Astrocyte of the hippocampus (primary cell): ENCODE data around the gene RELN.
A peak's percentile ranks its signal among the peaks of the same experiment; 100 is the strongest.
"Not testable (repeated sequence)": the region's sequence is repeated elsewhere in the genome, so short reads cannot be mapped to it uniquely, and the experiment has no call there.

Experiments used
- DNase-seq: peaks from one replicate; pipeline ENCODE4 v3.0.0; 2011; ENCODE audit warnings: low read depth, low spot score

Gene RELN

DNA sequence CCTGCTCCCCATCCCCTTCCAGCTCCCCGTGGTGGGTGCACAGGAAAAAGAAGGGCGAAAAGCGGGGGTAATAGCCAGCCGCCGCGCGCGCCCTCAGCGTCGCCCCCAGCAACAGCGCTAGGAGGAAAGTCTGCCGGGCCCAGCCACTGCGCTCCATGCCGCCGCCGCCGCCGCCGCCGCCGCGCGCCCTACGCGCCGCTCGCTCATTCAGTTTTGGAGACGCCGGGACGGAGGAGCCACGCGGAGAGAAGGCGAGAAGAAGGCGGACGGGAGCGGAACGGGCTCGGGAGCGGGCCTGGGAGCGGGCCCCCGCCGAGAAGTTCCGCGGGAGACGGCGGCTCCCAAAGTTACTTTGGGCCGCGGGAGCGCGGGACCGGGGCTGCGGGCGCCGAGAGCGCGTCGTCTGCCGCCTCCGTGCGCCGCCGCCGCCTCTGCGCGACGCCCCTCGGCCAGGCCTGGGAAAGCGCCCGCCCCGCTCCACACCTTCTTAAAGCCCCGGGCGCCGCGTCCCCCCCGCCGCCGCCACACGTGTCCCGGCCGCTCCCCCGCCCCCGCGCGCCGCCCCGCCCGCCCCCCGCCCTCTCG lies at the start of gene RELN:
RELN (minus strand) TSS at position 459 of the 585 bp plus-strand sequence; CDS start at position 157, 302 bp downstream.
- DNase-seq = peak; percentile 66

DNA sequence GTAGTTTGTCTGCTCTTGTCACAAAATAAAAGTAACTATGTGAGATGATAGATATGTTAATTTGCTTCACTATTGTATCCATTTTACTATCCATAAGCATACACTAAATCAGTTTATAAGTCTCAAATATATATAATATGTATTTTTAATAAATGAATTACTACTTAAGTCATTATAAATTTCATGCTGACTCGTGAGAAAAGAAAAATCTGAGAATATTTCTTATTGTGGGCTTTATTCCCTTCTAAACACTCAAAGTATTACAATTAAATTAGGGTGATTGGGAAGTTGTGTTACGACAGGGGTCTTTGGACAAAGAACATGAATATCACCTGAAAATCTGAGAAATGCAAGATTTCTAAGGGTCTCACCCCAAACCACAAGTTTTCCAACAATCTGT lies 48.7 kb upstream of the RELN start:
- DNase-seq = no peak

DNA sequence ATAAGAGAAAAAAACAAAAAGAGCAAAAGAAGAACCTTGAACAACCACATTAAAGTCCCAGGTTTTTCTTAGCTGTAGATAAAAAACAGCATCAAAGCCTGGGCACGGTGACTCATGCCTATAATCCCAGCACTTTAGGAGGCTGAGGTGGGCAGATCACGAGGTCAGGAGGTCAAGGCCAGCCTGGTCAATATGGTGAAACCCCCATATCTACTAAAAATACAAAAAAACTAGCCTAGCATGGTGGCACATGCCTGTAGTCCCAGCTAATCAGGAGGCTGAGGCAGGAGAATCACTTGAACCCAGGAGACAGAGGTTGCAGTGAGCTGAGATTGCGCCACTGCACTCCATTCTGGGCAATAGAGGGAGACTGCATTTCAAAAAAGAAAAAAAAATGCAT lies 47.4 kb upstream of the RELN start:
- DNase-seq = not testable (repeated sequence)

DNA sequence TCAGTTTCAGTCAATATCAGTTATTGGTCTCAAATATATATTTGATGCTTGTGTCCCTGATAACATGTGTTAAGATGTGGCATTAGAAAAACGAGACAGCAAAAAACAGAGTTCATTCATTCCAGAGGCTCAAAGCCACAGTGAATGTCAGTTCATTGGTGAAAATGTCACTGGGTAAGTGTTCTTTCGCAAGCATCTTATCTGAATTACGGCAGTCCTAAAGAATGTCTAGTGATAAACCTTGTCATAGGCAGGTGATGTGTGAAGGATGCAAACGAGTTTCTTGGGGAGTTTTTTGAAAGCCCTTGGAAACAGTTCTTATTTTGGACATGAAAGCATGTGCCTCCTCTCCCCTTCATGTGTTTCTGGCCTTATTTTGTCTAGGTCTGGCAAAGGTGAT lies 45.9 kb upstream of the RELN start:
- no peak for DNase-seq

DNA sequence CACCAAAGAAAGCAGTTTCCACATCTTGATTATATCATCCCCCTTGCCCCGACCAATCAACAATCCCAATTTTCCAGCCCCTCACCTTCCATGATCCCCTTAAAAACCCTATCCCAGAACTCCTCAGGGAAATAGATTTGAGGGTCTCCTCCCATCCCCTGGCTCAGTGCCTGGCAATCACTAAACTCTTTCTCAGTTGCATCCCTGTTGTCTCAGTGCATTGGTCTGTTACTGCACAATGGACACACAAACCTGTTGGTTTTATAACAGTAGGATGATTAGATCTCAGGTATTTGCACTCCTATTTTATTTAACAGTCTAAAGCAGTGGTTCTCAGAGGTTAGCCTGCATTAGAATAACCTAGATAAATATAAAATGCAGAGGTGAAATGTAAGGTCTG lies 45.2 kb upstream of the RELN start:
- DNase-seq = no peak

DNA sequence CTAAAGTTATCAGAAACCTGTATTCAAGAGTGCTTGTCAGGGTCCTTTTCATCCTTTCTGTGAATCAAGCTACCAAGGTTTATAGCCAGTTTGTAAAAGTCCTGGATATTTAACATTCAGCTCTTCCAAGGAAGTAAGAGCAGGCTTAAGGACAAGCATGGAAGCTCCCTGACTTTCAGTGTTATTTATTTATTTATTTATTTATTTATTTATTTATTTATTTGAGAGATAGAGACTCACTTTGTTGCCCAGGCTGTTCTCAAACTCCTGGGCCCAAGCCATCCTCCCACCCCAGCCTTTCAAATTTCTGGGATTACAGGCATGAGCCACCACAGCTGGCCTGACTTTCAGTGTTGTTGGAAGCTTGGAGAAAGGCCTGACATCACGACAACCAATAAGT lies 44.4 kb upstream of the RELN start:
- no peak for DNase-seq

DNA sequence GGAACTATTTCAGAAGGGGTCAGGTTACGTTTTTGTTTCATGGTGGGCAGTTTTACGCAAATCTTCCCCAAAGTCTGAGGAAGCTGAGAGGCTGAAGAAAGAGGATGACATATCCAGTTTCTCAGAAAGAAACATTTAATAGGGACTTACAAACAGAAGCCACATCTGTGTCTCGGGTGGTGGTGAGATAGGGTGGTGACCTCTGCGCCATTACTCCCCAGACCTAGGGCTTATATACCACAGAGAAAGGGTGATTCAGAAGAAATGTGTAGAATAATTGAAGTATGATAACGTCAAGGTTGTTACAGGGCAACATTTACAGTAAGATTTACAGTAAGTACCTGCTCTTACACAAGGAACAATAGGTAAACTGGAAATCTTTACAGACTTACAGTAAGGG lies 43.0 kb upstream of the RELN start:
- no peak for DNase-seq

DNA sequence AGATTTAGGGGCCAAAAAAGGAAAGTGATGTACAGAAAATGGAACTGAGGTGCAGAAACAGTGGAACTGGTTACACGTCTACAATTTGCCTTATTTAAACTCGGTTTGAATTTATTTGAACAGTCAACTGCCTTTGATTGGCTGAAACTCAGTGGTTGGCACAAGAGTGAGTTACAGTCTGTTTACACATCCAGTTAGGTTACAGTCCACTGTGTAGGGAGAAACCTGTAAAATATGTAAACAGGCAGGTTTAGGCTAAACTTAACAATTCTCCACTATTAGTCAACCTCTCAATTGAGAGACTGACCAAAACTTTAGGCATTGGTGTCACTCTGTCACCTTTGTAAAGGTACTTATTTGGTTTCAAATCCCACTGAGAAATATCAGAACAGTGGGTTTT lies 40.3 kb upstream of the RELN start:
- no peak for DNase-seq

DNA sequence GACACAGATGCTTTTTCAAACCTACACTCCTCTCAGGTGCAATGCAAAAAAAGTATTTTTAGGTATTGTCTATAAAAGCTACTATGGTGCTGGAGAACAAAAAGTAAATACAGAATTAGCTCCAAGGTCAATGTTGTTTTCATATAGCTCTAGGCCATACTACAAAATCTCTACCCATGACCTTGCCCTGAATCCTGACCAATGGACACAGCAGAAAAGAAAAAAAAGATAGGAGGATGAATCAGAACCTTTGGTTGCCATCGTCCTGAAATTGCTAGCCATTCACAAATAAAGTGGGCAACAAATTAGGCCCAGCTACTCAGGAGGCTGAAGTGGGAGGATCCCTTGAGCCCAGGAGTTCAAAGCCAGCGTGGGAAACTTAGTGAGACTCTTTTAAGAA lies 35.2 kb upstream of the RELN start:
- no peak for DNase-seq

DNA sequence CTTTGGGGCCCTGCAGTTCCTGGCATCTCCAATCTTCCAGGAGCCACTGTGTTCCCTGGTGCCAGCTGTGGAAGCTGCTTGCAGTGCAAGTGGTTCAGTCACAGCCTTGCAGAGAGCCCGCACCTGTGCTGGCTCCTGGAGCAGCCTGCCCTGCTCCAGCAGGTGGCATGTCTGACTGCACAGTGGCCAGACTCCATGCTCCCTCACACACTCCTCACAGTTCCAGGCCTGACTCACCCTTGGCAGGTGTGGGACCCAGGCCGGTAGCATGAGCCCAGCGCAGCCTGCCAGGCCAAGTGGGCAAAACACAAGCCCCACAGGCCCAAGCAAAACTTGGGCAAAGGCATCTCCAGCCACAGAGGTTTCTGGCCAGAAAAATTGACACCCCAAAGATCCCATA lies 33.6 kb upstream of the RELN start:
- no peak for DNase-seq

DNA sequence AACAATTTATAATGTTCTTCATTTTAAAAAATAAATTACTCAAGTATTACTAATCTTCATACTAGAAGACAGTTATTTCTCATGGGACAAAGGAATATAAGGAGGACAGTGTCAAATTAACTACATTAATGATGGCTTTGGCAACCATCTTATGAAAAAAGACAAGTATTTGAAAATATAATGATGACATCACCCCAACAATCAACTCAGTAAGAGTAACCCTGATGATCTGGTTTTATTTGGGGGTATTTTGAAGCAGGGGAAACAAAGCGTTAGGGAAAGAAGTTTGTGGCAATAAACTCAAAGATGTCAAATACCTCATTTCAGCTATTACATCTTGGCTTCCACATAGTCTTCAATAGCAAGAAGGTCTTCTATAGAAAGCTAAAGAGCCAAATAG lies 29.0 kb upstream of the RELN start:
- DNase-seq = no peak

DNA sequence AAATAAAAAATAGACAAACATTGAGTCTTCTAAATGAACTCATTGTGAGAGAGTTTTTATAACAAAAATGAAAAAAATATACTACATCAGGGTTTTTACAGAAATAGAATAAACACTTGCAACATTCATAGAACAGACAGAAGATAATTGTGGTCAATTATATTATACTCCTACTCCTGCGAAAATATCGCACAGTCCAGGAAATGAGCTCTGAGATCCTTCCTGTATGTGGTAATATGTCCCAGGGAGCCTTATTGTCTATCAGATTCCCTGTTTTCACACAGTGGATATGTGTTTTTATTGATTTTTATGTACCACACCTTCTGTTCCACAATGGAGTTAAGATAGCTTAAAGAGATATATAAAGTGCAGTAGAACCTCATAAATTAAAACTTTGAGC lies 27.5 kb upstream of the RELN start:
- no peak for DNase-seq

DNA sequence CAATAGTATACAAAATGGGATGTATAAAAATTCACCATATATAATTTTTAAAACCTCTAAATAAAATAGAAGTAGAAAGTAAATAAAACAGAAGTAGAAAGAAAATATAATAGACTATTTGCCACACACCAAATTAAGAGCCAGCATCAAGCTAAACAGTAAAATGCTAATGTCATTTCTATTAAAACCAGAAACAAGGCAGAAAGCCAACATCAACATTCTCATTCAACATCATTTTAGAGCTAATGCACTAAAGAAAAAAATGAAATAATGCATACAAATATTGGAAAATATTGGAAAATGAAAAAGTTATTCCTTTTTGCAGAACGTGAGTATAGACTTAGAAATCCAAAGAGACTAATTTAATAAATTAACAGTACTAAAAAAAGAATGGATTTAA lies 23.4 kb upstream of the RELN start:
- DNase-seq = no peak

DNA sequence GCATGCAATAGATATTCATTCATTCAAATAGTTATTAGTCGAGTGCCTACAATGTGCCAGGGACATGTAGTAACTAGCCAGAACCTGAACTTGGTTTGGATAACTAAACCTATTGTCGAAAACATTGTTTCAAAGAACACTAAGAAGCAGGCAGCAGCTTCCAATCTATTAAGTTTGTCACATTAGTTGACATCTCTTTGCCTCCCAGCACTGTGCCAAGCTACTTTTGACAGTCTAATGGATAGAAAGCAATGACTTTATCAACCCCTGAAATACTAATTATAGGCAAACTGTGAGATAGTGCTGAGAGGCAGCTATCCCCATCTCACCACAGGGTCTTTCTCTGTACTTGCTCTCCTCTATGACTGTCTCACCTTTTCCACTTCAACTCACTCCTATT lies 22.4 kb upstream of the RELN start:
- DNase-seq = no peak

DNA sequence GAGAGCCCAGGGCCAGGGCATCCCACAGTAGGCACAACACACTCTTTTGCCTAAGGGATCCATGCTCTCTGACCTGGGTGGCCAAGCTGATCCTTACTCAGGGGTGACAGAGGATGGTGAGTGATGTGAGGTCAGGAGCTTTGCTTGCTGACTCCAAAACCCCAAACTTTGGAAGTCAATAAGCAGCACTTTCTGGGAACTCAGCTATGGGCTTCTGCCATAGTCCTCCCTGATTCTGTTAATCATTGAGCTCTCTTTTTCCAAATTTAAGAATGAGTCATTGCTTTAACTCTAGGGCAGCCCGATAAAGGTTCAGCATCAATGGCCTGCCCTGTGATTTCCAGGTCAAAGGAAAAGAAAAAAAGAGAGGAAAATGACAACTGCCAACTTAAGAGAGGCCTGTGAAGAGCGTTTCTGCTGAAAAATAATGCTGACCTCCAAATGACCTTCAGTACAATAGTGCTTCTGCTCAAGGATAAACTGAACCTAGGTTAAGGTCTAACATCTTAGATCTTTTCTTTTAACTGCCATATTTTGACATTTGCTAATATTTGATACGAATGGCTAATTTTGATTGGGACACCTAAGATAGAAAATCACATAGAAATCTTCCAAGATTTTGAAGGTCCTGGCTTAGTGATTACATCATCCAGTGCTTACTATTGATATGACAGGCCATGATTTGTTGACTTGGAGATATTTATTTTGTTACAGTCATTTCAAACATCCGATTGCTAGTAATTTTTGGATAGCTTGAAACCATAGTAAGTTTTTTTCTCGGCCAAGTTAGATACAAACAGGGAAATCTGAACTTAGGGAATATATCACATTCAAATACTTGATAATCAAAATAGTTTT lies 20.8 kb upstream of the RELN start:
- DNase-seq = no peak

DNA sequence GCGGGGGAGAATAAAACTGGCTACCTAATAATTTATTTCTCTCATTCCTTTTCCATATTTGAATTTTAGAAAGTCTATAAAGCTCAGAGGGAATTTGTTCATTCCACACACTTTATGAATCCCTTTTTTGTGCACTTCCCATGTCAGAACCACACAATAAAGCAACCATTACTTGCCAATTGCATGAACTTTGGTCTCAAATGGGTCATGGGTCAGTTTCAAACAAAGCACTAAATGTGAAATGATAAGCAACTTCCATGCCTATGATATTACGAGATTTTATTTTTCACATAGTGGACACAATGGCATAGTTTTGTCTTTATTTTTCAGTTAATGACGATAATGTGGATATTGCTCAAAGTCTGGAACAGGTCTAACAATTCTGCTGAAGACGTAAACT lies 18.6 kb upstream of the RELN start:
- no peak for DNase-seq

DNA sequence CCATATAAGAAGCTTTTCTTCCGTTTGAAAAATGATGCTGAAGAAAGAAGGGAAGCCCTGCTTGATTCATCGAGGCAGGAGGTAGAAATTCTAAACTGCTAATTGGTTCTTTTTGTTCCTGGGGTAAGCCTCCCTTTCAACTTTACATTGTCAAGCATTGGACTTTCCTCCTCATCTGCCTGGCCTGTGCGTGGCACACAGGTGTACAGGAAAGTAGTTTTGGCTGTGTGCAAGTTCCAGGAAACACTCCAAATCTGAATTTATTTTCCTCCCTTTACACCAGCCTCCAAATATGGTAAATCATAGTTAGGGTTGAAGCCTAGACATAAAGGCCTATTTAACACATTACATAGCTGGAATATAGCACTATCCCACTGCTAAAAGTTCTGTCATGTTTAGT lies 18.2 kb upstream of the RELN start:
- no peak for DNase-seq

DNA sequence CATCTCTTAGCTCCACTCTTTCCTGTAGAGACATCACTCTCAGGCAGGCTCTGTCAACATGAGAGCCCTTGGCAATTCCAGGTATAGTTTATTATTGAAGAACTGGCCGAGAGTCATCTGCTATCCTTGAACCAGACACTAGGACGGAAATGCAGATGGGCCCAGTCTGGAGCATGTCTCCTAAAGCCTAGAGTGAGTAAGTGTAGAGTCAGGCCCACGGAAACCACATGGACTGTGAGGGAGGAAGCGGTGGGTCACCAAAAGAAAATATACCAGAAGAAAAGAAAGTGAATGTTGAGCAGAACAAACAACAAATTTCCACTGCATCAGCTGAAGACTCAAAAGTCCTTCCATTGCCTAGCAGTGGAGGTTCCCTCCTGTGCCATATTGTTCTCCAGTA lies 15.7 kb upstream of the RELN start:
- DNase-seq = peak; percentile 7

DNA sequence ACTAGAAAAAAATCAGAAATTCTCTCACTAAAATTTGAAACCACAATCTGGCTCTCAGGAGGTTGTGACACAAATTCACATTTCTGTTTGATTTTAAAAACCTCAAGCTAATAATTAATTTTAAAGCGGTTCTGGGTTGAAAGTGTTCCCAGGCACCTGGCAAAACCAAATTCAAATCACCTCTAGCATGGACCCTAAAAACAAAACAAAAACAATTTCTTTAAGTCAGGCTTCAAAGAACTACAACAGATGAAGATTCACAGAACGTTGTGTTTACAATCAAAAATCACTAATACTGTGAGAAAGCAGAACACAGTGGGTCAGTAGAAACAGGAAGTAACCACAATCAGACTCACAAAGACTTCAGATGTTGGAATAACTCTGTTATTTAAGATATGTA lies 7.2 kb upstream of the RELN start:
- no peak for DNase-seq

DNA sequence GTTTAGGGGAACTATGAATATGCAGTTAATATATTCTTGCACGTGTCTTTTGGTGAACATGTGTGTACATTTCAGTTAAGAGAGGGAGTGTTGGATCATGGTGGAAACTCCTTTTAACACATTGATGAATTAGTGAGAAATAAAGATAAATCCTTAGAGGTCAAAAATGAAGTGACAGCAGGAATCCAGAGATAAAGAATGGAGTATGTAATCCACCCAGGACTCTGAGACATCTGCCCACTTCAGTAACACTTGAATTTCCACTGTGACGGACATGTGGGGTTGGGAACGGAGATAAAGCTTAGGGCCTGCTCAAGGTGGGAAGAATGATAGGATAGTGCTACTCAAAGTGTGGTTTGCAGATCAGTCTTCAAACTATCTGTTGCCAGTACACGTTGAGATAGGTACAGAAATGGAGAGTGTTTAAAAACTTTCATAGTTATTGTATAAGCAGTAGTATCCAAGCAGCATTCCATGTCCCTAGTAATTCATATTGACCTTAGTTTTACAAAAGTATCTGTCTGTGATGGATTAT lies 6.6 kb upstream of the RELN start:
- DNase-seq = no peak

DNA sequence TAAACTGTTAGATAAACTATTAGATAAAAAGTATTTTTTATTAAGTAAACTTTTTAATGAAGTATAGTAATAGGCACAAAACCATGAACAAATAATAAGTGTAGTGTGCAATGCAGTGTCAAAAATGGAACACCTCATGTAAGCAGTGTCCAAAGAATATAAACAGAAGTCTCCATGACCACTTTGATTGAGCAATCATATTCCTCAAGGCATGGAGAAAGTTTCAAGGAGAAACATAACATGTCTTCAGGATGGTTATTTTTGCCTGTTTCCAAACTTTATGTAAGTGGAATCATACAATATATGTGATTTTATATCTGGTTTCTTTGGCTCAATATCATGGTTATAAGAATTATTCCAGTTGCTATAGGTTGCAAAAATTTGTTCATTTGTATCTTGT lies 6.1 kb upstream of the RELN start:
- no peak for DNase-seq

DNA sequence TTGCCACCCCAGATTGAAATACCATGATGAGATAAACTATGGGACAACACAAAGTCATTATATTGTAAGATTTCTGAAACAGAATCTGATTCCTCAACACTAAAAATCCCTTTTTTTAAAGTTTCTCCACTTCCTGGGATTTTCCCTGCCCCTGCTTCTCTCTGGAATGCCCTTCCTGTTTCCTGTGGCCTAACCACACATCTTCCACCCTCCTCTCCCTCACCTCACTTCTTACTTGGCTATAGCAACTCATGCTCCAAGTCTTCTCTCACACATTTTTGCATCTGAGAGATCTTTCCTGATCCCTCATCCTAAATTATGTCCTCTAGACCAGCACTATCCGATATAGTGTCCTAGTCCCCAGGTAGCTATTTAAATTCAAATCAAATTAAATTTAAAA lies 4.1 kb upstream of the RELN start:
- no peak for DNase-seq

DNA sequence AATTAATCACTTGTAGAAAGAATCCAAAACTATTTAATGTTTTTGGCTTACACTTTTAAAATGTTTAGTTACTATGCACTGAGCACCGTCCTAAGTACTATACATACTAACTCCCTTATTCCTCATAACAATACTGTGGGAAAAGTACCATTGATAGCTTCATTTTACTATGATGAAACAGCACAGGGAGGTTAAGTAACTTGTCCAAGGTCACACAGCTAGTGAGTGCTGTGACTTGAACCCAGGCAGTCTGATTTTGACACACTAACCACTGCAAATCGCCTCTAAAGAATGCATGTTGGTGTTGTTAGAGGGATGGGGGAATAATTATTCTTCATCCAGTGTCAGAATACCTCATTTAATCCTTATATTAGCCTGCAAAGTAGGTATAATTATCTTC lies 1.9 kb upstream of the RELN start:
- no peak for DNase-seq
